HEK293T (cell line): Measurements from ENCODE around the gene HDLBP.

Source experiments
- ARNT ChIP-seq: fragments of 450-650 bp; IDR thresholded peaks from 2 replicates; pipeline ENCODE4 v1.6.1; 2017; ENCODE audit warnings: mild to moderate bottlenecking
- BHLHE40 ChIP-seq: fragments of 450-650 bp; IDR thresholded peaks from 2 replicates; pipeline ENCODE4 v1.6.1; 2016; ENCODE audit warnings: mild to moderate bottlenecking, moderate library complexity, borderline replicate concordance
- ELF4 ChIP-seq: fragments of 450-650 bp; IDR thresholded peaks from 2 replicates; pipeline ENCODE4 v1.6.1; 2017; ENCODE audit warnings: antibody characterized with exemption
- FOXM1 ChIP-seq: fragments of 450-650 bp; IDR thresholded peaks from 2 replicates; pipeline ENCODE4 v1.6.1; 2017; ENCODE audit warnings: mild to moderate bottlenecking, borderline replicate concordance
- NFRKB ChIP-seq: fragments of 450-650 bp; IDR thresholded peaks from 2 replicates; pipeline ENCODE4 v1.6.1; 2016; ENCODE audit warnings: mild to moderate bottlenecking, moderate library complexity
- SP1 ChIP-seq: fragments of 450-650 bp; IDR thresholded peaks from 2 replicates; pipeline ENCODE4 v1.6.1; 2017
- ZNF384 ChIP-seq: fragments of 450-650 bp; IDR thresholded peaks from 2 replicates; pipeline ENCODE4 v1.6.1; 2016

- TF ChIP-seq ZNF384: no peak
- no peak for TF ChIP-seq ARNT
- TF ChIP-seq SP1: no peak
- no peak for TF ChIP-seq BHLHE40
- TF ChIP-seq ELF4: no peak
- no peak for TF ChIP-seq NFRKB
- TF ChIP-seq FOXM1: no peak
Measured at GRCh38 chr2:241268716-241269445, 46.6 kb downstream of the HDLBP start.
